Neural cell (in vitro differentiated cells): ENCODE measurements around the gene ADCY2.

Experiments
- EP300 ChIP-seq: fragments of 450-650 bp; conservative IDR thresholded peaks from 2 replicates; pipeline ENCODE4 v1.6.1; 2014; ENCODE audit warnings: antibody characterized with exemption, mild to moderate bottlenecking, moderate library complexity; ENCODE audit not compliant: poor library complexity, severe bottlenecking
- EZH2 ChIP-seq: fragments of 200-600, 300-800 bp; shearing (Covaris generic), sonication (generic); IDR thresholded peaks from 2 replicates; pipeline ENCODE4 v1.6.1; 2014; ENCODE audit warnings: antibody characterized with exemption, low read length, borderline replicate concordance, mild to moderate bottlenecking; ENCODE audit not compliant: insufficient read depth, poor library complexity, severe bottlenecking
- MXI1 ChIP-seq: fragments of 450-650 bp; conservative IDR thresholded peaks from 2 replicates; pipeline ENCODE4 v1.6.1; 2014; ENCODE audit warnings: antibody characterized with exemption, mild to moderate bottlenecking; ENCODE audit not compliant: poor library complexity, severe bottlenecking
- POLR2AphosphoS5 ChIP-seq: IDR thresholded peaks from 2 replicates; pipeline ENCODE4 v1.6.1; 2012
- REST ChIP-seq: IDR thresholded peaks from 2 replicates; pipeline ENCODE4 v1.6.1; 2012; ENCODE audit warnings: borderline replicate concordance
- SMC3 ChIP-seq: fragments of 450-650 bp; conservative IDR thresholded peaks from 2 replicates; pipeline ENCODE4 v1.6.1; 2014; ENCODE audit warnings: antibody characterized with exemption, mild to moderate bottlenecking, moderate library complexity; ENCODE audit not compliant: poor library complexity
- TAF1 ChIP-seq: IDR thresholded peaks from 2 replicates; pipeline ENCODE4 v1.6.1; 2012; ENCODE audit warnings: low read depth
- TF ChIP-seq, protein P1 (sequence below): fragments of 450-650 bp; IDR thresholded peaks from 2 replicates; pipeline ENCODE4 v1.5.1; 2014; ENCODE audit warnings: antibody characterized with exemption, mild to moderate bottlenecking, moderate library complexity; ENCODE audit not compliant: poor library complexity, severe bottlenecking

DNA sequence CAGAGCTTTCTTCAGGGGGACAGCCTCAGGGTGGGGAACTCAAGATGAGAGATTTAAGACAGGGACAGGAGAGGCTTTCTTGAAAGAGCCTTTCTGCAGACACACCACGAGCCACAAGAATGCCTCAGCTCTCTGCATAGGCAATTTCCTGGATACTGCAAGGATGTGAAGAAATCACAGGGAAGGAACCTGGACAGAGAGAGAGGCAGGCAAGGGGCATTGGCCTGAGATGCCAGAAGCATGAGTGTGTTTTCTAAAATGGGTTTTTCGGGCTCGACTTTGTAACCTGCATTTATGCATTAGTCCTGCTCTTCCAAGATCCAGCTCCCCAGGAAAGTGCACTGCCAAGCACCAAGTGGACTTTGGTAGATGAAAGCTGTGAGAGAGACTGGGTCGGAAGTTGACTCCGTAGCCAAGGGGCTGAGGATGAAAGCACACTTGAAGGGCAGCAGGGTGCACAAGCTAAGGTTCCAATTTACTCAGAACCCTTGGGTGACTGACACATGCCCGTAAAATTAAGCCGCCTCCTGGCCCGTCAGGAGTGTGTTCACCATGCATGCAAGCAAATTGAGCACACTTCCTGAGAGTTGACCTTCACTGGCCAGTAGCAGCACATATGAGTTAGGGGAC lies 364.1 kb downstream of the ADCY2 start:
- TF ChIP-seq, protein P1, sequence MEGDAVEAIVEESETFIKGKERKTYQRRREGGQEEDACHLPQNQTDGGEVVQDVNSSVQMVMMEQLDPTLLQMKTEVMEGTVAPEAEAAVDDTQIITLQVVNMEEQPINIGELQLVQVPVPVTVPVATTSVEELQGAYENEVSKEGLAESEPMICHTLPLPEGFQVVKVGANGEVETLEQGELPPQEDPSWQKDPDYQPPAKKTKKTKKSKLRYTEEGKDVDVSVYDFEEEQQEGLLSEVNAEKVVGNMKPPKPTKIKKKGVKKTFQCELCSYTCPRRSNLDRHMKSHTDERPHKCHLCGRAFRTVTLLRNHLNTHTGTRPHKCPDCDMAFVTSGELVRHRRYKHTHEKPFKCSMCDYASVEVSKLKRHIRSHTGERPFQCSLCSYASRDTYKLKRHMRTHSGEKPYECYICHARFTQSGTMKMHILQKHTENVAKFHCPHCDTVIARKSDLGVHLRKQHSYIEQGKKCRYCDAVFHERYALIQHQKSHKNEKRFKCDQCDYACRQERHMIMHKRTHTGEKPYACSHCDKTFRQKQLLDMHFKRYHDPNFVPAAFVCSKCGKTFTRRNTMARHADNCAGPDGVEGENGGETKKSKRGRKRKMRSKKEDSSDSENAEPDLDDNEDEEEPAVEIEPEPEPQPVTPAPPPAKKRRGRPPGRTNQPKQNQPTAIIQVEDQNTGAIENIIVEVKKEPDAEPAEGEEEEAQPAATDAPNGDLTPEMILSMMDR = no peak
- no peak for TF ChIP-seq EZH2
- TF ChIP-seq REST = no peak
- TF ChIP-seq SMC3 = no peak
- TF ChIP-seq POLR2AphosphoS5 = no peak
- no peak for TF ChIP-seq EP300
- no peak for TF ChIP-seq TAF1
- TF ChIP-seq MXI1 = no peak
